Ishikawa (cell line): ENCODE data around the gene KAT7.

ENCODE experiments used
- CEBPB ChIP-seq: IDR thresholded peaks from 2 replicates; pipeline ENCODE4 v1.6.1; 2012
- CREB1 ChIP-seq: IDR thresholded peaks from 2 replicates; pipeline ENCODE4 v1.6.1; 2012; ENCODE audit warnings: low read depth
- EGR1 ChIP-seq: IDR thresholded peaks from 2 replicates; pipeline ENCODE4 v1.6.1; 2012
- EP300 ChIP-seq: IDR thresholded peaks from 2 replicates; pipeline ENCODE4 v1.6.1; 2012; ENCODE audit warnings: borderline replicate concordance
- FOXM1 ChIP-seq: IDR thresholded peaks from 2 replicates; pipeline ENCODE4 v1.6.1; 2012; ENCODE audit warnings: low read depth, borderline replicate concordance
- MAX ChIP-seq: IDR thresholded peaks from 2 replicates; pipeline ENCODE4 v1.6.1; 2012
- NFIC ChIP-seq: IDR thresholded peaks from 2 replicates; pipeline ENCODE4 v1.6.1; 2012
- RAD21 ChIP-seq: IDR thresholded peaks from 2 replicates; pipeline ENCODE4 v1.6.1; 2012; ENCODE audit warnings: low read depth
- TAF1 ChIP-seq: IDR thresholded peaks from 2 replicates; pipeline ENCODE4 v1.6.1; 2012; ENCODE audit warnings: low read depth, mild to moderate bottlenecking
- TCF12 ChIP-seq: IDR thresholded peaks from 2 replicates; pipeline ENCODE4 v1.6.1; 2012; ENCODE audit warnings: low read depth
- TEAD4 ChIP-seq: IDR thresholded peaks from 2 replicates; pipeline ENCODE4 v1.6.1; 2012
- USF1 ChIP-seq: IDR thresholded peaks from 2 replicates; pipeline ENCODE4 v1.6.1; 2012
- YY1 ChIP-seq: IDR thresholded peaks from 2 replicates; pipeline ENCODE4 v1.6.1; 2012; ENCODE audit warnings: low read depth
- ZBTB7A ChIP-seq: IDR thresholded peaks from 2 replicates; pipeline ENCODE4 v1.6.1; 2012; ENCODE audit warnings: low read depth
- TF ChIP-seq, protein P1 (sequence below): IDR thresholded peaks from 2 replicates; pipeline ENCODE4 v1.6.1; 2012; ENCODE audit warnings: low read depth, mild to moderate bottlenecking

Gene KAT7

GRCh38 chr17:49873926-49874325 lies 85.4 kb downstream of the KAT7 start:
- TF ChIP-seq FOXM1 (no peak), NFIC (no peak), CEBPB (no peak), USF1 (no peak), EGR1 (no peak), TAF1 (no peak), TEAD4 (no peak), RAD21 (no peak), YY1 (no peak), EP300 (no peak), MAX (no peak), ZBTB7A (no peak), TCF12 (no peak), CREB1 (no peak)
- TF ChIP-seq, protein P1, sequence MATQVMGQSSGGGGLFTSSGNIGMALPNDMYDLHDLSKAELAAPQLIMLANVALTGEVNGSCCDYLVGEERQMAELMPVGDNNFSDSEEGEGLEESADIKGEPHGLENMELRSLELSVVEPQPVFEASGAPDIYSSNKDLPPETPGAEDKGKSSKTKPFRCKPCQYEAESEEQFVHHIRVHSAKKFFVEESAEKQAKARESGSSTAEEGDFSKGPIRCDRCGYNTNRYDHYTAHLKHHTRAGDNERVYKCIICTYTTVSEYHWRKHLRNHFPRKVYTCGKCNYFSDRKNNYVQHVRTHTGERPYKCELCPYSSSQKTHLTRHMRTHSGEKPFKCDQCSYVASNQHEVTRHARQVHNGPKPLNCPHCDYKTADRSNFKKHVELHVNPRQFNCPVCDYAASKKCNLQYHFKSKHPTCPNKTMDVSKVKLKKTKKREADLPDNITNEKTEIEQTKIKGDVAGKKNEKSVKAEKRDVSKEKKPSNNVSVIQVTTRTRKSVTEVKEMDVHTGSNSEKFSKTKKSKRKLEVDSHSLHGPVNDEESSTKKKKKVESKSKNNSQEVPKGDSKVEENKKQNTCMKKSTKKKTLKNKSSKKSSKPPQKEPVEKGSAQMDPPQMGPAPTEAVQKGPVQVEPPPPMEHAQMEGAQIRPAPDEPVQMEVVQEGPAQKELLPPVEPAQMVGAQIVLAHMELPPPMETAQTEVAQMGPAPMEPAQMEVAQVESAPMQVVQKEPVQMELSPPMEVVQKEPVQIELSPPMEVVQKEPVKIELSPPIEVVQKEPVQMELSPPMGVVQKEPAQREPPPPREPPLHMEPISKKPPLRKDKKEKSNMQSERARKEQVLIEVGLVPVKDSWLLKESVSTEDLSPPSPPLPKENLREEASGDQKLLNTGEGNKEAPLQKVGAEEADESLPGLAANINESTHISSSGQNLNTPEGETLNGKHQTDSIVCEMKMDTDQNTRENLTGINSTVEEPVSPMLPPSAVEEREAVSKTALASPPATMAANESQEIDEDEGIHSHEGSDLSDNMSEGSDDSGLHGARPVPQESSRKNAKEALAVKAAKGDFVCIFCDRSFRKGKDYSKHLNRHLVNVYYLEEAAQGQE: no peak

DNA sequence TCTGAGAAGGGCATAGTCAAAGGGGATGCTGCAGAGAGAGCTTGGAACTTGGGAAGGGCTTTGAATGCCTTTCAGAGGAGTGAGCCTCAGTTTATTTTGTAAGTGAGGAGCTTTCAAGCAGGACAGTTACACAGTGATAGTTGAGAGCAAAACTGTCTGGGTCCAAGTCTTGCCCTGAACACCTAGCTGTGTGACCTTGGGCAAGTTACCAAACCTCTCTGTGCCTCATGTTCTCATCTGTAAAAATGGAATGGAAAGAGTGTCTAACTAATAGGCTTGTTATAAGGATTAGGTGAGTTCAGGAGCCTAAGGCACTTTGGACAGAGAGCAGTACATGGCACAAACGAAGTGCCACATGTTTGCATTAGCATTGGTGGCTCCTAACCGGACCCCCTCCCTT lies 86.4 kb downstream of the KAT7 start:
- TF ChIP-seq, protein P1: no peak
- TF ChIP-seq YY1 (no peak), EP300 (no peak), RAD21 (no peak), FOXM1 (no peak), CREB1 (no peak), USF1 (no peak), TAF1 (no peak), ZBTB7A (no peak)

GRCh38 chr17:49875685-49876084 lies 87.2 kb downstream of the KAT7 start:
- TF ChIP-seq EP300 (no peak), NFIC (no peak), TAF1 (no peak), TCF12 (no peak), CEBPB (no peak), RAD21 (no peak), USF1 (no peak), MAX (no peak)
- TF ChIP-seq, protein P1: no peak

- TF ChIP-seq MAX: no peak
- TF ChIP-seq, protein P1: no peak
- TF ChIP-seq ZBTB7A: no peak
- no peak for TF ChIP-seq TCF12
- TF ChIP-seq EP300: no peak
- no peak for TF ChIP-seq TAF1
- TF ChIP-seq NFIC: no peak
- no peak for TF ChIP-seq YY1
- TF ChIP-seq FOXM1: no peak
- no peak for TF ChIP-seq CREB1
- TF ChIP-seq EGR1: no peak
- TF ChIP-seq RAD21: no peak
- no peak for TF ChIP-seq CEBPB
- no peak for TF ChIP-seq TEAD4
- no peak for TF ChIP-seq USF1
These were observed 90.7 kb downstream of the KAT7 start for GRCh38 chr17:49878931-49879904.
